Measurements from ENCODE around the gene COL18A1.
"Not testable (repeated sequence)": the region's sequence is repeated elsewhere in the genome, so short reads cannot be mapped to it uniquely, and the experiment has no call there.

The COL18A1 gene

GRCh38 chr21:45550522-45551210 lies 145.7 kb downstream of the COL18A1 start:
- no peak for DNase-seq

GRCh38 chr21:45551316-45551715 lies 146.4 kb downstream of the COL18A1 start:
- DNase-seq, result no peak

DNA sequence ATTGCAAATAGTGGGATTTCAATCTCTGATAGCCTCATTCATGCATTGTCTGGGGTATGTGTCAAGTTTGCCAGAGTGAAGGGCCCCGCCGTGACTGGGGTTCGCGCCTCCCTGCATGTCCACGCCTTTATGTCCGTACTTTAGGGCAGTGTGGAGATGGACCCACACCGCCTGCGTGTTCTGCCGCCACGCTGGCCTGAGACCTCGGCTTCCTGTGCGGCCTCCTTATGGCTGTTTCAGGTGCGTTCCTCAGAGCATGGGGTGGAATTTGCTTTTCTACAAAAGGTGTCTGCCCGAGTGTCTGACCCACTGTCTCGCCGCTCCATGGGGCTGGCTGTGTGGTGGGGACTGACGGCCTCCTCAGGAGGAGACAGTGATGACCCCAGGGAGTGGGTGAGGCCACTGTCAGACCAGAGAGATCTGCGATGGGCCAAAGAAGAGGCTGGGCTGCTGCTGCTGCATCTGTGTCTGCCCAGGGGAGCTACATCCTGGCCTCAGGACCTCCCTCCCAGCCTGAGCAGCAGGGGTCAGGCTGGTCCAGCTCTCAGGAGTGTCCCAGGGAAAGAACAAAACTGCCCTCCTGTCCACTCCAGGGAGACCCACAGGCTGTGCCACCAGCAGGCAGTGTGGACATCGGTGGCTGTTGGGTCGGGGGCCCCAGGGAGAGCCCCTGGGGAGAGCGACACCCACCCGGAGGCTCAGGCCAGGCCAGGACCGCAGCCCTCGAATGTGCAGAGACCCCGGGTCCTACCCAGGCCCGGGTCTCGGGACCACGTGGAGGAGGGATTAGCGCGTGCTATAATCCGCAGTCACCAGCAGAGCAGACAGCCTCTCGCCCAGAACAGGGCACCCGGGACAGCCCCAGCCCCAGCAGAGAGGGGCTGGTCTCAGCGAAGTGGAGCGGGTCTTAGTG lies 147.1 kb downstream of the COL18A1 start:
- no peak for DNase-seq

- DNase-seq, result no peak
Measured at GRCh38 chr21:45552696-45553391, 147.9 kb downstream of the COL18A1 start.

DNA sequence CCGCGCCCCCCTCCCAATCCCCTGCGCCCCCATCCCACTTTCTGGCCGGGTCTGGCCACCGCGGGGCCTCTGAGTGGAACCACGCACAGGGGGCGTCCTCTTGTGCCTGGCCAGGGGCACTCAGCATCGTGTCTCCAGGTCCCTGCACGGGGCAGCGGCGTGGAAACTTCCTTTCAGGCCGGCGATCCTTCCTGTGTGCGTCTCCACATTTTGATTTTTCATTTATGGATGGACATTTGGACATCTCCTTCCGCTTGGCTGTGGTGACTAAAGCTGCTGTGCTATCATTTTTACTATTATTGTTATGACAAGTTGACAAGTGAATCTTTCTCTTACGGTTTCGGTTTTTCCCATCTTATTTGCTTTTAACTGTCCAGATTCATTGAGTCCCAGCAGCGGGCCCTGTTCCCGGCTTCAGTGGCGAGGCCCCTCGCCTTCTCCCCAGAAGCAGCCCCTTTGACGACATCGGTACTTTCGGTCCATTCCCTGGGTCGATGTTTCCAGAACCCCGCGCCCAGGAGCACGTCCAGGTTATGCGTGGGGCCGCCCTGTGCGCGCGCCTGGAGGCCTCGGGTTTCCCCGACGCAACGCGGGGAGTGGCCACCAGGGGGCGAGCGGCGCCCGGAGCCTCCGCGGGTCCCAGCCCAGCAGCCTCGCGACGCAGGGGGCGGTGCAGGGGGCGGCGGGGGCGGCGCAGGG lies 149.7 kb downstream of the COL18A1 start:
- peak; percentile 83 to 84 (median 84) for DNase-seq

GRCh38 chr21:45555251-45555556 lies 150.2 kb downstream of the COL18A1 start:
- no peak for DNase-seq

- DNase-seq, result peak in 2 of 4 experiments; percentile 29 to 30
Measured at GRCh38 chr21:45555557-45556301, 150.8 kb downstream of the COL18A1 start.

DNA sequence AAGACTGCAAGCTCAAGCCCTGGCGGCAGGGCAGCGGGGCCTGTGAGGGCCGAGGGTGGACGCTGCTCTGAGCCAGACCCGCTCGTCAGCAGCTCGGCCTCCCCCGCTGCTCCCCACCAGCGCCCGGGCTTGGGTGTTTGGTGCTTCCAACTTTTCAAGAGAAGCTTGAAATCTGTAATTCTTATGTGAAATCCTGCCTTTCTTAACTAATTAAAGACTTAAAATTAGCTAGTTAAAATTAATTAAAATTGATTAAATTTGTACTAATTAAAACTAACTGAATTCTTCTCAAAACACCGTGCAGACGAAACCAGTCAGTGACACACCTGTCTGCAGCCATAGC lies 151.3 kb downstream of the COL18A1 start:
- no peak for DNase-seq

DNA sequence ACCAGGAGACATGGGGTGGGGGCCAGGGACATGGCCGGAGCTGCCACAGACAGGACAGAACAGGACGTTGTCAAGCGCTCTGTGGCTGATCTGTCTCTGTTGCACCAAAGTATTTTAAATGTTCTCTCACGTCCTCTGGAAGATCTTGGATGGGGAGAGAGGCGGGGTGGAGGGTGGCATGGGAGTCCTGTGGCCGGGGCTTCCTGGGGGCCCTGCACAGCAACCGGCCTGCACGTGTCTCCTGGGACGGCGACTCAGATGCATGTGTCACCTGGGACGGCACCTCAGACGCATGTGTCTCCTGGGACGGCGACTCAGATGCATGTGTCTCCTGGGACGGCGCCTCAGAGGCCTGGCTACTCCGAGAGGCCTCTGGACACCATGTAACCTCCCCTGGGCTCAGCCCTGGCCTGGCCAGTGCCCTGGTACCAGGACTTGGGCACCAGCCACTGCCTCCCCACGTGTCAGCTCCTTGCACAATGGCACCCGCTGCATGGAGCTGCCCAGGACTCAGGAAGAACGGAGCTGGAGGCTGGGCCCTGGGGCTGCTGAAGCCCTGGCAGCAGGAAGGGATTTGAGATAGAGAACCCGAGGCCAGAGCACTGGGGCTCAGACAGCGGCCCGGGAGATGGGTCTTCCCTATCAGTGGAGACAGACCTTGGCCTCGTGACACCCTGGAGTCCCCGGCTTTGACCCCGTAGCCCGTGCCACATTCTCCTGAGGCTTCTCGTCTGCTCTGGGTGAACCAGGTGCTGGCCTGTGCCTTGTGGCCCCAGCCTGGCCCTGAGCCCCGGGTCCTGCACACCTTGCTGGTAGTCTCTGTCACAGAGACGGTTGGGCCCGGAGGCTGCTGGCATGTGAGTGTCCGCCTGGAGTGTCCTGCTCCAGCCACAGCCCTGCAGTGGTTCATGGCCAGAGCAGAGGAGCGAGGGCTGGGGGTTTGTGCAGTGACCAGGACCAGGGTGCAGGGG lies 152.0 kb downstream of the COL18A1 start:
- no peak for DNase-seq

DNA sequence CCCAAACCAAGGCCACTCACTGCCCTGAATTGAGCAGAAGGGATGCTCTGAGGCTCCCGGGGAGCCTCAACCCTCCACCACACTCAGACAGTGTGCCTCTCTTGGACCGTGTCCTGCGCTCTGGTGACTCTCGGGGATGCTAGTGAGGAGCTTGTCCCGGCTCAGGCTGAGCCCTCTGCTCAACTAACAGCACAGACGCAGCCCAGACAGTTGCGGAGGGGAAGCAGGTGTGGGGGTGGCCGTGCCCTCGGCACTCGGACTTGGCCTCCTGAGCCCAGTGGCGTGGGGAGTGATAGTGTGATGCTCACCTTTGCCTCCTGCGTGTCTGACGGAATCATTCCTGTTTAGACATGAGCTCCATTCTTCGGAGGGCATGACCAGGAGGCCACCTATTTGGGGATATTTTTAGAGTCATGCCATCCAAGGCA lies 152.7 kb downstream of the COL18A1 start:
- no peak for DNase-seq

GRCh38 chr21:45558044-45558721 lies 153.2 kb downstream of the COL18A1 start:
- DNase-seq, result no peak

GRCh38 chr21:45559216-45560105 lies 154.5 kb downstream of the COL18A1 start:
- no peak for DNase-seq

- DNase-seq, result no peak
Measured at GRCh38 chr21:45560106-45561021, 155.4 kb downstream of the COL18A1 start.

DNA sequence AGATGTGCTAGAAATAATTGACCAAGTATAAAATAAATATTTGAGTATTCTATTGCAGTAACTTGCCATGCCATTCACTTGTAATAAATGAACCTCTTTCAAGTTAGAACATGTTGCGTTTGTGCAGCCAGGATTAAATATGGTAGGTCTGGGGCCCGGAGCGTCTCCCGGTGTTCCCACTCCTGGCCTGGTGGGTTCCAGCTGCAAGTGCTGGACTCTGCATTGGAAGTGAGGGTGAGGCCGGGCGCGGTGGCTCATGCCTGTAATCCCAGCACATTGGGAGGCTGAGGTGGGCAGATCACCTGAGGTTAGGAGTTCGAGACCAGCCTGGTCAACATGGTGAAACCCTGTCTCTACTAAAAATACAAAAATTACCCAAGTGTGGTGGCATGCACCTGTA lies 156.3 kb downstream of the COL18A1 start:
- not testable (repeated sequence) for DNase-seq

GRCh38 chr21:45562402-45562801 lies 157.4 kb downstream of the COL18A1 start:
- DNase-seq, result no peak

- no peak for DNase-seq
Measured at GRCh38 chr21:45562965-45563364, 158.0 kb downstream of the COL18A1 start.

All from activated CD4-positive, CD25-positive, alpha-beta regulatory T cell (primary cell).